GM19025 (cell line): Measurements from ENCODE around the gene RAB17.

Experiments used
- ATAC-seq: cut with Tn5 transposase; IDR thresholded peaks from one replicate; pipeline ENCODE4 v1.9.1; 2021; ENCODE audit warnings: mild to moderate bottlenecking, low read depth, moderate library complexity; ENCODE audit not compliant: unreplicated experiment

Gene RAB17

DNA sequence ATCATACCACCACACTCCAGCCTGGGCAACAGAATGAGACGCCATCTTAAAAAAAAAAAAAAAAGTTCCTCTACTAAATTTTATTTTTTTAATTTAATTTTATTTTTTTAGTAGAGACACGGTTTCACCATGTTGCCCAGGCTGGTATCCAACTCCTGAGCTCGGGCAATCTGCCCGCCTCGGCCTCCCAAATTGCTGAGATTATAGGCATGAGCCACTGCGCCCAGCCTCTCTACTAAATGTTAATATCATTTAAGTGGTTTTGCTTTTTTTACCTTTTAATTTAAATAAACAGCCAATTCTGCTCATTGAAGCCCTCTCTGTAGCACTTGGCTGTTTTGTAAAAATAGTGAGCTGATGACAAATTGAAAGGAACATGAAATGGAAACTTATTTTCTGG is 9.2 kb downstream of the RAB17 start:
- no peak for ATAC-seq

DNA sequence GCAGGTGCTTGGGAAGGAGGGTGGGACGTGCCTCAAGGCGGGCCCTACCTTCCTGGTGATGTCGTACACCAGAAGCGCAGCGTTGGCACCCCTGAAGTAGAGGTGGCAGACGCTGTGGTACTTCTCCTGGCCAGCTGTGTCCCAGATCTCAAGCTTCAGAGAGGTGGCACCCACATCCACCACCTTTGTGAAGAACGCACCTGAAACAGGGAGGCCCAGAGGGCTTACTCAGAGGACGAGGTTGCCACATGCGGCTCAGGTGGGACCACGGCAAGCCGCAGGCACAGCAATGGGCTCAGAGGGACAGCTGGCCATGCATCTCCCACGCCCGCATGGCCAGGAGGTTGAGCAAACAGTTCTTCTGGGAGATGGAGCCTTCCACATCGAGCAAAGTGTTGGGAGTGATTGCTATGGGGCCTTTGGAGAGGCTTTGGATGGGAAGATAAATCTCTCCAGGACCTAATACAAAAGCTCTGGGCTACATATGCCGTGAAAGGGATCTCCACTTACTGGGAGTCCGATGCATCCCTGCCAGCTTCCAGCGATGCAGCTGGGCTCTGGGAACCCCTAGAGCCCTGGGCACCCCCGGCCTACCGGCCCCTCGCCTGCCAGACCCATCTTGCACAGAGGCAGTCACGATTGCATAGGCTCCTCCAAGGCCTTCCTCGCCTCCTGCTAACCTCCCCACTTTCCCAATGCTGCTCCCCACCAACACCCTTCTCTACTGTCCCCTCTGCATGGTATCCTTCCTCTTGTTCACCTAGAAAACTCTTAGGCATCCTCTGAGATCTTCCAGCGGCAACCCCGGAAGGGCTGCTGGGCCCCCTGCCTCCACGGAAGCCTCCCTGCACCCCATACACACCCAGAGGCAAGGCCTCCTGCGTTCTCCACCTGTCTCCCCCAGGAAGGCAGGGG is 12.3 kb downstream of the RAB17 start:
- no peak for ATAC-seq

GRCh38 chr2:237577458-237577857 is 13.1 kb downstream of the RAB17 start:
- ATAC-seq, result no peak

DNA sequence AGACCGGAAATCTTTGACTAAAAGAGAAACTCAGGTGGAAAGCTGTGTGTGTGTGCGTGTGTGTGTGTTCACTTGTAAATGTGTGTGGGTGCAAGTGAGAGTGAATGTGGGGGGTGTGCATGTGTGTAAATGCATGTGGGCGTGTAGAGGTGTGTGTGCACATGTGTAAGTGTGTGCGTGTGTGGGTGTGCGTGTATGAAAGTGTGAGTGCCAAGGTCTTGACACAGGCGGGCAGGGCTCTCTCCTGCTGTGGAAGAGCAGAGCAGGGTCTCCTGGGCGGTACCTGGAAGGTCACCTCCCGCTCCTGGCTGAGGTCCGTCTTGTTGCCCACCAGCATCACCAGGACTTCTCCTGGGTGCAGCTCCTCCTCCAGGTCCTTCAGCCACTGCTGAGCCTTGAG is 13.6 kb downstream of the RAB17 start:
- no peak for ATAC-seq

DNA sequence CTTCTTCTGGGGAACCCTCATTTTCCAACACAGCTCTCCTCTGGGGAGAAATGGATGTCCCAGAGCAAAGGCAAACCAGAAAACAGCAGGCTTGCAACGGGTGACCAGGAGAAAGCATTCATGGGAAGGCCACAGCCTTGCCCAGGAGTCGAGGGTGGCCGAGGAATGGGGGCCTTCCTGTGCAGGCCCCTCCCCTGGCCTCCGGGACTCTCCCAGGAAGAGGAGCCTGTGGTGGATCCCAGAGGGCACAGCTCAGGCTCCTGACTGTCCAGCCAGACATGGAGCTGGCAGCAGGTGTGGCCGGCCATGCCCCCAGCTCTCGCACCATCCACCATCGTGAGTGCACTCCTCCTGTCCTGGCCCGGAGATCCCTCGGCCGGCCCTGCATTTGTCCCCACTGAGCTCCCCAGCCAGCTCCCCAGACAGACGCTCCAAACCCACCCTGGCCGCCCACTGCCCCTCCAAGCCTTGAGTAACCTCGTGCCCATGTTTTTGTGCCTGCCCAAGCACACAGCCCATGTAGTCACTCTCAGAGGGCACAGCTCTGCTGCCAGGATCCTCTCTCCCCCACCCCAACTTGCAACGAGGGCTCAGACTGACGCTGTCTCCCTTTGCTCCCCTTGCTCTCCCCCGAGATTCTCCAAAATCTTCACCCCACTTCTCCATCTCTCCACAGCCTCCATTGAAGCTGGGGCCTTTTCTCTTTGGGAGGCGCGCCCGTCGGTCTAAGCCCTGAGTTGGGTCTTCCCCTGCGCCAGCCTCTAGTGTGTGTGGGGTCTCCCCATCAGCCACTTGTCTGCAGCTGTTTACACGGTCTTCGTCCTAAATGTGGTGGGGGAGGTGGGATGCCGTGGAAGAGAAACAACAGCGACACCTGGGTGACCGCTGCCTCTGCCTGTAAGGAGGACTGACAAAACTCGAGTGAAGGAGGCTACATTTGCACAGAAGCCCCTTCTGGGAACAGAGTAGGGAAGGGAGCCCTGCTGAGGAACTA is 14.4 kb downstream of the RAB17 start:
- ATAC-seq, result no peak

GRCh38 chr2:237574894-237575868 is 15.4 kb downstream of the RAB17 start:
- no peak for ATAC-seq

- no peak for ATAC-seq
Measured at GRCh38 chr2:237574467-237574866, 16.1 kb downstream of the RAB17 start.

- no peak for ATAC-seq
Measured at GRCh38 chr2:237573721-237574415, 16.7 kb downstream of the RAB17 start.

GRCh38 chr2:237572742-237573101 is 17.8 kb downstream of the RAB17 start:
- ATAC-seq, result no peak

GRCh38 chr2:237572021-237572741 is 18.4 kb downstream of the RAB17 start:
- peak; percentile 72 for ATAC-seq

DNA sequence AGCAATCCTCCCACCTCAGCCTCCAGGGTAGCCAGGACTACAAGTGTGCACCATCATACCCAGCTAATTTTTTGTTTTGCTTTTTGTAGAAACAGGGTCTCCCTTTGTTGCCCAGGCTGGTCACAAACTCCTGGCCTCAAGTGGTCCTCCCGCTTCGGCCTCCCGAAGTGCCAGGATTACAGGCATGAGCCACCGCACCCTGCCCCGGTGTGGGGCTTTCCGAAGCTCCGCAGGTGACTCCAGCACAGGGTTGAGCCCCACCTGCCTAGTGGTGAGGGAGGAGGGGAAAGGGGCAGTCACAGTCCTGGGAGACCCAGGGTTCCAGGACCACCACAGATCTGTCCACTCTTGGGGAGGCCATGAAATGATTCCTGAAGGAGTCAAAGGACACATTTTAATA is 19.0 kb downstream of the RAB17 start:
- ATAC-seq, result no peak

GRCh38 chr2:237570776-237571335 is 19.7 kb downstream of the RAB17 start:
- no peak for ATAC-seq

DNA sequence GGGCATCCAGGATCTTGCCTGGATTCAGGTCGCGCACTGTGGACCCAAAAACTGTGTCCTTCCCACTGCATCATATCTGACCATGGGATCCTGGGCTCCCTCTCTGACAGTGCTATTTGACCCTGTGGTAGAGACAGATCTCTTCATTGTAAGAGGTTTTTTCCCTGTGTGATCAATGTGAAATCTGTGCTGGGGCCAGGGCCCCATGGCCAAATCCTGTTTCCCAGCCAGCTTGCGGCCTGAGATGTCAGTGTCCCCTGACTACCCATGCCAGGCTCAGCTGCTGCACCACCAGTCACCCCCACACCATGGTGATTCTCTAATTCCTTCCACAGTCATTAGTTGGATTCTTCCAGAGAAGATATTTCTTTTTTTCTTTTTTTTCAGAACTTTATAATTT is 20.6 kb downstream of the RAB17 start:
- no peak for ATAC-seq

- no peak for ATAC-seq
Measured at GRCh38 chr2:237569041-237569440, 21.5 kb downstream of the RAB17 start.

DNA sequence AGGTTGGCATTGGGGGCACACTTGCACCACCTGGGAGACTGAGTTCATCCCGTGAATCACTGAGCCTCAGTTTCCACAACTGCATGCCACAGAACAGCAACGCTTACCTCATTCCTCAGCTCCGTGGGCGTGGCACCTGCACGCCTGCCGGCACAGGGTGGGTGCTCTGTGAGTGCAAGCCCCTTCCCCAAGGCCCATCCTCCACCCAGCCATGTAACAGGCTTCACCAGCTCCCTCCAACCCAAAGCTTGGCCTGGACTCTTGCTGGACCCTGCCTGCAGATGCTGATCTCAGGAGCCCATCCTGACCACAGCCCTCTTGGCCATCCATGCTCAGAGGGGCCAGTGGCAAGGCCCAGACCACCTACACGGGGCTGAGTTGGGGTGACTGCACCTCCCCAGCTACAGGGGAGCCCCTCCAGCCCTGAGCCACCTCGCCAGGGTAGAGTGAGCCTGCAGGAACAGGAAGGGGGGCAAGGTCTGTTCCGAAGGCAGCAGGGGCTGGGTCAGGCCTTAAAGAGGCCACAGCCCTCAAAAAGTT is 22.3 kb downstream of the RAB17 start:
- no peak for ATAC-seq

DNA sequence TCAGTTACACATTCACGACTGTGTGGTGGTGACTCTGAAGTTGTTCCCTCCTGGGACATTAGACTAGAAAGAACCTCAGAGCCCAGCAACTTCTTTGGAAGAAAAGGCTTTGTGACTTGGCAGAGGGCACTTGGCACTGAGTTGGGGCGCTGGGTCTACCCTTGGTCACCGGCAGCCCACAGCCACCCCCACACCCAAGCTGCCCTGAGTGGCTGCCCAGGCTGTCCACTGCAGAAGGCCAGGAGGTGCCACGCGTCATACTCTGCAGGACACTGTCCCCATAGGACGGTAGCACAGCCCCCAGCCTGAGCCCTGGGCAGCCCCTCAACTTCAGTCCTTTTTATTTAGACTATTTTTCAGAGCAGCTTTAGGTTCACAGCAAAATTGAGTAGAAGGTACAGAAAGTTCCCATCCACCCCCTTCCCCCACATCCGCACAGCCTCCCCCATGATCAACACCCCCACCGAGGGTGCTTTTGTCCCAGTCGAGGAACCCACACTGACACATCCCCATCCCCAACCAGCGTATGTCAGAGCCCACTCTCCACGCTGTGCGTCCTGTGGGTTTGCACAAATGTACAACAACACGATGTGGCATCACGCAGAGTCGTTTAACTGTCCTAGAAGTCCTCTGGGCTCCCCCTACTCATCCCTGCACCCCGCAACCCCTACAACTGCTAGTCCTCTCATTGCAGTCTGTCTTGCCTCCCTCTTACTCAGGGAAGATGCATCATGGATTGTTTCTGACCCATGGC is 23.1 kb downstream of the RAB17 start:
- ATAC-seq, result no peak

DNA sequence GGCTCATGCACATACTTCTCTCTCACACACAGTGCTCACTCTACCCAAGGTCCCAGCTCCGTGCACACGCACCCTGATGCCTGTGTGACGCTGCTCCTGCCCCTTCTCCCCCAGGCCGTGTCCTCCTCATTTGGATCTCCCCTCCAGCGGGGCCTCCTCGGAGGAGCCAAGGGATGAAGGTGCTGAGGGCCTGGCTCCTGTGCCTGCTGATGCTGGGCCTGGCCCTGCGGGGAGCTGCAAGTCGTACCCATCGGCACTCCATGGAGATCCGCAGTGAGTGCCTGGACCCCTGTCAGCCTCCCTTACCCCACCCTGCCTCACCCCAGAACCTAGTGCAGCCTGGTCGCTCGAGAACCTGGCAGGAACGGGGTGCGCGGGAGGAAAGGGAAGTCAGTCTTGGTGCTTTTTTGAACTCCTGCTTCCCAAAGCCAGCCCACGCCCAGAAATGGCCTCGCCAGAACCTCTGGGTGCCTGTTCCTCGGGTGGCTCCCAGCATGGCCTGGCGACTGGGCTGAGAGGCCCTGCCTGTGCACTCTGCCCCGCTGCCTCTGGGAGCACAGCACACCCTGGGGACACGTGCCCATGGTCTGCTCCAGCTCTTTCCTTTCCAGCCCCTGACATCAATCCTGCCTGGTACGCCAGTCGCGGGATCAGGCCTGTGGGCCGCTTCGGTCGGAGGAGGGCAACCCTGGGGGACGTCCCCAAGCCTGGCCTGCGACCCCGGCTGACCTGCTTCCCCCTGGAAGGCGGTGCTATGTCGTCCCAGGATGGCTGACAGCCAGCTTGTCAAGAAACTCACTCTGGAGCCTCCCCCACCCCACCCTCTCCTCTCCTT is 23.9 kb downstream of the RAB17 start, which contains the start of gene PRLH:
Gene PRLH (plus strand): TSS at position 174 of the 835 bp plus-strand sequence. CDS start 0 bp downstream, at position 174.
- no peak for ATAC-seq
